Activated naive CD8-positive, alpha-beta T cell treated with anti-CD3 and anti-CD28 coated beads, Interleukin-2, amount 50 U/mL, for 24 hours (primary cell): Measurements from ENCODE around the gene MACROD2.

Source experiments
- ATAC-seq: fragments of 150-1000 bp; cut with Tn5 transposase; one replicate; pipeline ENCODE4 v1.10.0; 2021
- DNase-seq: peaks from one replicate; pipeline ENCODE4 v3.0.0; 2021
- H3K27ac Mint-ChIP-seq: one replicate; pipeline ENCODE4 v1.8.0; 2021; ENCODE audit warnings: mild to moderate bottlenecking, mixed read lengths
- H3K27me3 Mint-ChIP-seq: one replicate; pipeline ENCODE4 v1.8.0; 2021; ENCODE audit warnings: mixed read lengths
- H3K36me3 Mint-ChIP-seq: one replicate; pipeline ENCODE4 v1.8.0; 2021; ENCODE audit warnings: low read depth, mixed read lengths
- H3K4me1 Mint-ChIP-seq: one replicate; pipeline ENCODE4 v1.8.0; 2021; ENCODE audit warnings: mixed read lengths
- H3K4me3 Mint-ChIP-seq: one replicate; pipeline ENCODE4 v1.8.0; 2021; ENCODE audit warnings: mild to moderate bottlenecking, moderate library complexity, mixed read lengths
- H3K9me3 Mint-ChIP-seq: one replicate; pipeline ENCODE4 v1.8.0; 2021; ENCODE audit warnings: mixed read lengths

The MACROD2 gene

DNA sequence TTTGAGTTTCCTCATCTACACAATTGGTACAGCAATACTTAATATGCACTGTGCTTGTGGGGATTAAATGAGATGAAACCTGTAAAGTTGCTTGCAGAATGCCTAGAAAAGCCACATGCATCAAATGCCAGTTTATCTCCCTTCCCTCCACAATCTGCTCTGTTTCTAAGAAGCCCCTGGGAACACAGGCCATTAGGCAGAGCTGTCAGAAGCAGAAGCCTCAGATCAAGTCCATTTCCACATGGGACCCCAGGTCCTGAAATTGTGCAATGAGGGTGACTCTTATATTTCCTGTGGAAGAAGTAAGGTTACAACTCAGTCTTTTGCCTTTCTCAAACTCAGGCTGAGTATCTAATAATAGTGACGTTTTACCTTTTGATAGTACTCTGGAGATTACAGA lies 1840.5 kb downstream of the MACROD2 start:
- ATAC-seq (no peak), DNase-seq (no peak)
- Mint-ChIP-seq H3K9me3 (no peaks in the 10 kb centered on the region), H3K27me3 (no peaks in the 10 kb centered on the region), H3K36me3 (no peaks in the 10 kb centered on the region), H3K4me3 (no peak overlapping the region), H3K4me1 (no peaks in the 10 kb centered on the region), H3K27ac (no peak overlapping the region)

- ATAC-seq (no peak), DNase-seq (no peak)
- Mint-ChIP-seq H3K27ac (no peak overlapping the region), H3K4me3 (no peak overlapping the region), H3K36me3 (no peaks in the 10 kb centered on the region), H3K9me3 (no peaks in the 10 kb centered on the region), H3K27me3 (no peaks in the 10 kb centered on the region), H3K4me1 (no peaks in the 10 kb centered on the region)
Observed at GRCh38 chr20:15836634-15837033, 1841.3 kb downstream of the MACROD2 start.

- DNase-seq (no peak), ATAC-seq (no peak)
- no peaks in the 10 kb centered on the region for H3K4me1 Mint-ChIP-seq
- H3K27ac Mint-ChIP-seq: no peak overlapping the region
- H3K9me3 Mint-ChIP-seq: no peaks in the 10 kb centered on the region
- no peaks in the 10 kb centered on the region for H3K36me3 Mint-ChIP-seq
- no peak overlapping the region for H3K4me3 Mint-ChIP-seq
- no peaks in the 10 kb centered on the region for H3K27me3 Mint-ChIP-seq
Observed at GRCh38 chr20:15837563-15837962, 1842.2 kb downstream of the MACROD2 start.

GRCh38 chr20:15838466-15838865 lies 1843.2 kb downstream of the MACROD2 start:
- Mint-ChIP-seq H3K4me1 (peaks cover 2% of the 10 kb centered on the region), H3K36me3 (no peaks in the 10 kb centered on the region), H3K4me3 (no peak overlapping the region), H3K9me3 (no peaks in the 10 kb centered on the region), H3K27ac (no peak overlapping the region), H3K27me3 (no peaks in the 10 kb centered on the region)
- no peak for DNase-seq
- ATAC-seq: no peak

DNA sequence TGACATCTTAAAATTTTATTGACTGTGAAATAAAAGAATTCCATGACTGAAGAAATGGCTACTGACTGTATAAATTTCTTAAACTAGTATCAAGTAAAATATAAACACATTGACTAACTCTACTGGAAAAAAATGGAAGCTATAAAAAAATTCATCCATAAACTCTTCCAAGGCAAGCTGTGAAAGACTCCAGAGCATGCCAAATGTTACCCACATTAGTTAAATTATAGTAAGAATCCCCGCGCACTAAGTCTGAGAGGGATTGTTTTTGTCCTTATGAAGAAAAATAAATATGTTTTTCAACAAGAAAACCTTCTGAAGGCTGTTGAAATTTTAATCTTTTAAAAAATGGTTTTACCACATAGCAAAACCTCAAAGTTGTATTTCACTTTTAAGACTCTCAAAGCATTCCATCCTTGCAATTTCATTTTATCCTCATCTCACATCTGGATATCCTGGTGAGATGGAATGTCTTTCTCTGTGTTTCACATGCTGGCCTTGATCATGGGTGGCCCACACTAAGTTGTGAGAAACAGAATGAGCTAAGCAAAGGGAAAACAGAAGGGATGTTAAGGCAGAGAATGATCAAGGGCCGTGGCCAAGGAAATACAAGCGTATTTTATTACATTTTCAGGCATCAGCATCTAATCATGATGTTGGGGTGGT lies 1845.5 kb downstream of the MACROD2 start:
- Mint-ChIP-seq H3K4me3 (no peak overlapping the region), H3K9me3 (peaks cover 4% of the 10 kb centered on the region), H3K4me1 (peaks cover 2% of the 10 kb centered on the region), H3K36me3 (no peaks in the 10 kb centered on the region), H3K27ac (no peak overlapping the region), H3K27me3 (no peaks in the 10 kb centered on the region)
- DNase-seq (no peak), ATAC-seq (no peak)

DNA sequence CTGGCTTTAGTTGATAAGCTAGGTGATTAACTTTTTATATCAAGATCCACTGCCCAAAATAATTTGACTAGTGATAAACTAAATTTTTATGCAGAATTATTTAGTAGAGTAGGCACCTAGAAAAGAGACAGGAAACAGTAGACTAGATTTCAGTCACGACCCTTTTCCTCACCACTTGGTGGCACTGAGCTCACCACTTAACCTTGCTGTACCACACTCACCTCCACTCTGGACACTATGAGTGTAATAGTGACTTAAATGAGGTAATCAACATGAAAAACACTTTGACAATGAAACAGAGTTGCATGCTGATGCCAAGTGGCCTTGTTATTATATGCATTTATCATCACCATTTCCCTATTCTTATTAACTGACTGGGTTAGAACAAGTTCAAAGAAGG lies 1847.6 kb downstream of the MACROD2 start:
- ATAC-seq (no peak), DNase-seq (no peak)
- Mint-ChIP-seq H3K4me1 (peaks cover 2% of the 10 kb centered on the region), H3K4me3 (no peak overlapping the region), H3K36me3 (no peaks in the 10 kb centered on the region), H3K27me3 (no peaks in the 10 kb centered on the region), H3K27ac (no peak overlapping the region), H3K9me3 (peaks cover 4% of the 10 kb centered on the region)

- DNase-seq (no peak), ATAC-seq (no peak)
- peaks cover 2% of the 10 kb centered on the region for H3K4me1 Mint-ChIP-seq
- no peak overlapping the region for H3K4me3 Mint-ChIP-seq
- H3K36me3 Mint-ChIP-seq: no peaks in the 10 kb centered on the region
- H3K27ac Mint-ChIP-seq: no peak overlapping the region
- peaks cover 4% of the 10 kb centered on the region for H3K9me3 Mint-ChIP-seq
- H3K27me3 Mint-ChIP-seq: no peaks in the 10 kb centered on the region
Observed at GRCh38 chr20:15843777-15844176, 1848.5 kb downstream of the MACROD2 start.

DNA sequence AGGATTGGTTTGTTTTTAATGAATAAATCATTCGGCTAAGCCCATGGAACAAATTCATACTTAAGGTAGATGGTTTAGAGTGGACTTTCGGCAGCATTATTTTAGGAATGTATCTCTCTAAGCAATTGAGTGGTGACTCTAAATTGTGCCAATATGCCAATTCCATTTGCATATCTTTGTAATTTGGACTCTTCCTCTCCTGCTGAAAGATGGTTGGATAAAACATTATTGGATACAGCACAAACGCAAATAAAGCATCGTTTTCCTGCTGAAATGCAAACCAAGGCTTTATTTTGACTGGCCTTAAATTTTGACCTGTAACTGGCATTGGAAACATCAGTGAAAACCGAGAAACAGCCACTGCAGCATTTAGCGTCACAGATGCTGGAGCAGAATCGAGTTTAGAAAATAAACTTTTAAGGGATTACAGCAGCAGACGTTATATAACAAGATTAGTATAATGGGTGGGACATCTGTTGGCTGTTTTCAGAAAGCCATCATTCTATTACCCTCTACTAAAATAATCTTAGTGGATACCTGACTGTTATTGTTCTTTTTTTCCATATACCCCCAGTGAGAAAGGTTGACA lies 1852.0 kb downstream of the MACROD2 start:
- DNase-seq (no peak), ATAC-seq (no peak)
- Mint-ChIP-seq H3K4me1 (peaks cover 2% of the 10 kb centered on the region), H3K9me3 (peaks cover 8% of the 10 kb centered on the region), H3K4me3 (no peak overlapping the region), H3K27ac (no peak overlapping the region), H3K27me3 (no peaks in the 10 kb centered on the region), H3K36me3 (no peaks in the 10 kb centered on the region)

DNA sequence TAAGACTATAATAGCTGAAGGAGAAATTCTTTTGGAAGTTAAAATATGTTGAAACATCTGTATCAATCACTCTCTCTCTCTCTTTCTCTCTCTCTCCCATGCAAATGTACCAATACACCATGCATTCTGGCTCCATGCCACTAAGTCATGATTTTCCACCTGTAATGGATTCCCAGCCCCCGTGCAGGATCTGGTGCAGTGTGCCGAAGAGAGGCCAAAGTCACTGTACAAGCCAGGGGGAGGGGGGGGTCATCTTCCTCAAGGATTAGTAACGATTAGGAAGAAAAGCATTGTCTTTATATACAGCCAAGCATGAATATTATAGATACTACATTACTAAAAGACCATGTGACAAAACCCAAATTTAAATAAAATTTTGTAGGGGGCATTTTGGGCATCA lies 1852.8 kb downstream of the MACROD2 start:
- Mint-ChIP-seq H3K4me3 (no peak overlapping the region), H3K27me3 (no peaks in the 10 kb centered on the region), H3K36me3 (no peaks in the 10 kb centered on the region), H3K9me3 (peaks cover 8% of the 10 kb centered on the region), H3K4me1 (no peaks in the 10 kb centered on the region), H3K27ac (no peak overlapping the region)
- ATAC-seq: no peak
- no peak for DNase-seq

- Mint-ChIP-seq H3K27me3 (no peaks in the 10 kb centered on the region), H3K4me1 (no peaks in the 10 kb centered on the region), H3K36me3 (no peaks in the 10 kb centered on the region), H3K9me3 (peaks cover 8% of the 10 kb centered on the region), H3K27ac (no peak overlapping the region), H3K4me3 (no peak overlapping the region)
- DNase-seq (no peak), ATAC-seq (no peak)
Observed at GRCh38 chr20:15848995-15849610, 1853.8 kb downstream of the MACROD2 start.

DNA sequence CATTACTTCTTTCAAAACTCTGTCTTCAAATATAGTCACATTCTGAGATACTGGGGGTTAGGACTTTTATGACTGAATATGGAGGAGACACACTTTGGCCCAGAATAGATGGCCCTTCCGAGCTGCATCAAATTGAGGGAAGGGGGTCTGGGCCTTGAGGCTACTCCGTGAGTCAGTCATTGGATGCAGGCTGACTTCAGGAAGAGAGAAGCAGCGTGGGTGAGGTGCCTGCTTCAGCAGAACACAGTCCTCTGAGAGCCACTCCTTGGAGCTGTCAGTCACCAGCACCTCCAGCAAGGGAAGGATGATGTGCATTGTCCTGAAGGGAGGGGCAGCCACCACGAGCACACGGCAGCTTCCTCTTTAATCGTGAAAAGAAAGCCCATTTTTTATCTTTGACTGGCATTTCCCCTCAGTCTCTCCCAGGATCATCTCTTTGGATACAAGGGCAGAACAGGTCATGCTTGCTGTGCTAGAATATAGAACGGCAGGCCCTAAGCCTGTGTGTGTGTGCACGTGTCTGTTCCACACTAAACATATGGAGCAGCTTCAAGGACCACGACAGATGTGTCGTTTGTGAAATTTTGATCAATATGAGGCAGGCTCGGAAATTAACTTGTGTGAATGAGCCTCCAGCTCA lies 1856.4 kb downstream of the MACROD2 start:
- Mint-ChIP-seq H3K9me3 (peaks cover 4% of the 10 kb centered on the region), H3K27me3 (no peaks in the 10 kb centered on the region), H3K36me3 (no peaks in the 10 kb centered on the region), H3K4me3 (no peak overlapping the region), H3K4me1 (no peaks in the 10 kb centered on the region), H3K27ac (no peak overlapping the region)
- ATAC-seq (no peak), DNase-seq (no peak)

- H3K4me1 Mint-ChIP-seq: peaks cover 7% of the 10 kb centered on the region
- ATAC-seq (no peak), DNase-seq (no peak)
- H3K36me3 Mint-ChIP-seq: no peaks in the 10 kb centered on the region
- no peak overlapping the region for H3K27ac Mint-ChIP-seq
- no peaks in the 10 kb centered on the region for H3K27me3 Mint-ChIP-seq
- no peak overlapping the region for H3K4me3 Mint-ChIP-seq
- peaks cover 8% of the 10 kb centered on the region for H3K9me3 Mint-ChIP-seq
Observed at GRCh38 chr20:15854911-15855310, 1859.6 kb downstream of the MACROD2 start.

GRCh38 chr20:15857173-15857784 lies 1862.0 kb downstream of the MACROD2 start:
- DNase-seq (no peak), ATAC-seq (no peak)
- Mint-ChIP-seq H3K27me3 (no peaks in the 10 kb centered on the region), H3K36me3 (no peaks in the 10 kb centered on the region), H3K4me3 (no peak overlapping the region), H3K27ac (no peak overlapping the region), H3K4me1 (peaks cover 7% of the 10 kb centered on the region), H3K9me3 (peaks cover 4% of the 10 kb centered on the region)

GRCh38 chr20:15859061-15859460 lies 1863.7 kb downstream of the MACROD2 start:
- DNase-seq (no peak), ATAC-seq (no peak)
- Mint-ChIP-seq H3K27me3 (no peaks in the 10 kb centered on the region), H3K9me3 (peaks cover 4% of the 10 kb centered on the region), H3K27ac (no peak overlapping the region), H3K4me1 (peaks cover 7% of the 10 kb centered on the region), H3K4me3 (no peak overlapping the region), H3K36me3 (no peaks in the 10 kb centered on the region)

DNA sequence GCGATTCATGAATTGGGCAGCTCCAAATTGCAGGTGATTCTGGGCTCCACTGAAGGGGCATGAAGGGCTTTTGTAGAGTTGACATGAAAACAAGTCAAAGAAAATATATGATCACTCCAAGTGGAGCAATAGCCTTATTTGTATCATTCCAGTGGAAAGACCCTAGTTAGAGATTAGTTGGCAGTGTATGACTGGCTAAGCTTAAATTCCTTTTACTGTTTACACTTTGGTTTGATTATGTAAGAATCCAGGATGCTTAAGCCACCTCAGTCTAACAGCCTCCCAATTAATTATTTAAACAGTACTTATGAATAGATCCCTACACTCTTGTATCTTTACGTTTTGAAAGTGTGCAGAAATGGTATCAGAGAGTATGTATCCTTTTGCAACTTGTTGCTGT lies 1865.5 kb downstream of the MACROD2 start:
- ATAC-seq: no peak

More for the DNA sequence above, 1865.5 kb downstream of the MACROD2 start:
- DNase-seq: no peak
- H3K36me3 Mint-ChIP-seq: no peaks in the 10 kb centered on the region
- peaks cover 7% of the 10 kb centered on the region for H3K4me1 Mint-ChIP-seq
- no peaks in the 10 kb centered on the region for H3K27me3 Mint-ChIP-seq
- no peak overlapping the region for H3K4me3 Mint-ChIP-seq
- H3K9me3 Mint-ChIP-seq: peaks cover 4% of the 10 kb centered on the region
- H3K27ac Mint-ChIP-seq: no peak overlapping the region
